ENCODE data around the gene ADD1. TPM values are rescaled to one million over a fixed set of nuclear protein-coding genes. Genes with fewer than 3 reads are reported as not detected.

The ADD1 gene
- total and polyA plus RNA-seq, 2 donors from 2014 or later: 232 to 313 TPM

GRCh38 chr4:2933566-2934076 is 90.0 kb downstream of the ADD1 start:
- no peaks in the 10 kb centered on the region for H3K27me3 ChIP-seq (ENCODE audit: control insufficient read depth, insufficient read depth, low read length)
- TF ChIP-seq, protein P1, sequence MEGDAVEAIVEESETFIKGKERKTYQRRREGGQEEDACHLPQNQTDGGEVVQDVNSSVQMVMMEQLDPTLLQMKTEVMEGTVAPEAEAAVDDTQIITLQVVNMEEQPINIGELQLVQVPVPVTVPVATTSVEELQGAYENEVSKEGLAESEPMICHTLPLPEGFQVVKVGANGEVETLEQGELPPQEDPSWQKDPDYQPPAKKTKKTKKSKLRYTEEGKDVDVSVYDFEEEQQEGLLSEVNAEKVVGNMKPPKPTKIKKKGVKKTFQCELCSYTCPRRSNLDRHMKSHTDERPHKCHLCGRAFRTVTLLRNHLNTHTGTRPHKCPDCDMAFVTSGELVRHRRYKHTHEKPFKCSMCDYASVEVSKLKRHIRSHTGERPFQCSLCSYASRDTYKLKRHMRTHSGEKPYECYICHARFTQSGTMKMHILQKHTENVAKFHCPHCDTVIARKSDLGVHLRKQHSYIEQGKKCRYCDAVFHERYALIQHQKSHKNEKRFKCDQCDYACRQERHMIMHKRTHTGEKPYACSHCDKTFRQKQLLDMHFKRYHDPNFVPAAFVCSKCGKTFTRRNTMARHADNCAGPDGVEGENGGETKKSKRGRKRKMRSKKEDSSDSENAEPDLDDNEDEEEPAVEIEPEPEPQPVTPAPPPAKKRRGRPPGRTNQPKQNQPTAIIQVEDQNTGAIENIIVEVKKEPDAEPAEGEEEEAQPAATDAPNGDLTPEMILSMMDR (IDR thresholded peaks at IDR 0.05; ENCODE audit: borderline replicate concordance, extremely low read depth, insufficient read depth): no peak
- H3K9me3 ChIP-seq (ENCODE audit: control insufficient read depth in 2 of 3, insufficient read depth in 1 of 3, low read length in 3 of 3): no peaks in the 10 kb centered on the region
- H3K9ac ChIP-seq (ENCODE audit: low read length in 3 of 3): peak overlapping the region in 1 of 3 donors; percentile 46
- intact Hi-C loops (cut with DNase I): no loop called here
- H3K4me1 ChIP-seq (ENCODE audit: control insufficient read depth in 2 of 3, insufficient read depth in 2 of 3, low read depth in 1 of 3, low read length in 3 of 3): peaks cover 0 to 28% (median 3%) of the 10 kb centered on the region in 3 donors
- DNase-seq (peak in 2 of 5 donors; percentile 18 to 75), FAIRE-seq (no peak)
- peak overlapping the region in 1 of 2 donors; percentile 13 for H3K27ac ChIP-seq (ENCODE audit: low read depth in 2 of 2, low read length in 2 of 2)
- H3K4me3 ChIP-seq (ENCODE audit: low read length in 3 of 3): peak overlapping the region; percentile 35 to 60 (median 36)
- H3K36me3 ChIP-seq (ENCODE audit: control insufficient read depth in 2 of 3, insufficient read depth in 3 of 3, low read length in 3 of 3): peaks cover 0 to 20% (median 4%) of the 10 kb centered on the region in 3 donors

GRCh38 chr4:2934077-2934812 is 90.6 kb downstream of the ADD1 start:
- no peaks in the 10 kb centered on the region for H3K27me3 ChIP-seq (ENCODE audit: control insufficient read depth, insufficient read depth, low read length)
- H3K27ac ChIP-seq (ENCODE audit: low read depth in 2 of 2, low read length in 2 of 2): peak overlapping the region in 1 of 2 donors; percentile 13
- peaks cover 0 to 28% (median 3%) of the 10 kb centered on the region in 3 donors for H3K4me1 ChIP-seq (ENCODE audit: control insufficient read depth in 2 of 3, insufficient read depth in 2 of 3, low read depth in 1 of 3, low read length in 3 of 3)
- no peaks in the 10 kb centered on the region for H3K9me3 ChIP-seq (ENCODE audit: control insufficient read depth in 2 of 3, insufficient read depth in 1 of 3, low read length in 3 of 3)
- FAIRE-seq (no peak), DNase-seq (peak in 4 of 5 donors; percentile 19 to 88 (median 66))
- peaks cover 0 to 20% (median 4%) of the 10 kb centered on the region in 3 donors for H3K36me3 ChIP-seq (ENCODE audit: control insufficient read depth in 2 of 3, insufficient read depth in 3 of 3, low read length in 3 of 3)
- intact Hi-C loops (cut with DNase I): no loop called here
- TF ChIP-seq, protein P1 (IDR thresholded peaks at IDR 0.05; ENCODE audit: borderline replicate concordance, extremely low read depth, insufficient read depth): no peak
- H3K4me3 ChIP-seq (ENCODE audit: low read length in 3 of 3): peak overlapping the region; percentile 35 to 90 (median 36)
- peak overlapping the region in 1 of 3 donors; percentile 46 for H3K9ac ChIP-seq (ENCODE audit: low read length in 3 of 3)

GRCh38 chr4:2934813-2935761 is 91.4 kb downstream of the ADD1 start:
- H3K4me1 ChIP-seq (ENCODE audit: control insufficient read depth in 2 of 3, insufficient read depth in 2 of 3, low read depth in 1 of 3, low read length in 3 of 3): peaks cover 0 to 26% (median 3%) of the 10 kb centered on the region in 3 donors
- no peaks in the 10 kb centered on the region for H3K9me3 ChIP-seq (ENCODE audit: control insufficient read depth in 2 of 3, insufficient read depth in 1 of 3, low read length in 3 of 3)
- TF ChIP-seq, protein P1 (IDR thresholded peaks at IDR 0.05; ENCODE audit: borderline replicate concordance, extremely low read depth, insufficient read depth): no peak
- H3K4me3 ChIP-seq (ENCODE audit: low read length in 3 of 3): peak overlapping the region; percentile 61 to 90 (median 73)
- FAIRE-seq (no peak), DNase-seq (peak; percentile 95 to 98 (median 96))
- H3K27me3 ChIP-seq (ENCODE audit: control insufficient read depth, insufficient read depth, low read length): no peaks in the 10 kb centered on the region
- H3K9ac ChIP-seq (ENCODE audit: low read length in 3 of 3): peak overlapping the region; percentile 35 to 95 (median 75)
- intact Hi-C loops (cut with DNase I): no loop called here
- H3K27ac ChIP-seq (ENCODE audit: low read depth in 2 of 2, low read length in 2 of 2): peak overlapping the region; percentile 66 to 88
- peaks cover 0 to 18% (median 5%) of the 10 kb centered on the region in 3 donors for H3K36me3 ChIP-seq (ENCODE audit: control insufficient read depth in 2 of 3, insufficient read depth in 3 of 3, low read length in 3 of 3)
